Retinal pigment epithelial cell (primary cell): ENCODE measurements around the gene CREB3L4.

Source experiments
- DNase-seq: peaks from one replicate; pipeline ENCODE4 v3.0.0-alpha.2; 2010; ENCODE audit warnings: low read depth
- H3K4me3 ChIP-seq: 2 replicates; pipeline ENCODE4 v1.5.1; 2011; ENCODE audit warnings: mild to moderate bottlenecking, low read length, control low read depth, moderate library complexity
- TF ChIP-seq, protein P1 (sequence below): conservative IDR thresholded peaks from 2 replicates; pipeline ENCODE4 v1.5.1; 2011; ENCODE audit warnings: low read depth, low read length, control low read depth, inconsistent platforms

The CREB3L4 gene, protein sequence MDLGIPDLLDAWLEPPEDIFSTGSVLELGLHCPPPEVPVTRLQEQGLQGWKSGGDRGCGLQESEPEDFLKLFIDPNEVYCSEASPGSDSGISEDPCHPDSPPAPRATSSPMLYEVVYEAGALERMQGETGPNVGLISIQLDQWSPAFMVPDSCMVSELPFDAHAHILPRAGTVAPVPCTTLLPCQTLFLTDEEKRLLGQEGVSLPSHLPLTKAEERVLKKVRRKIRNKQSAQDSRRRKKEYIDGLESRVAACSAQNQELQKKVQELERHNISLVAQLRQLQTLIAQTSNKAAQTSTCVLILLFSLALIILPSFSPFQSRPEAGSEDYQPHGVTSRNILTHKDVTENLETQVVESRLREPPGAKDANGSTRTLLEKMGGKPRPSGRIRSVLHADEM

DNA sequence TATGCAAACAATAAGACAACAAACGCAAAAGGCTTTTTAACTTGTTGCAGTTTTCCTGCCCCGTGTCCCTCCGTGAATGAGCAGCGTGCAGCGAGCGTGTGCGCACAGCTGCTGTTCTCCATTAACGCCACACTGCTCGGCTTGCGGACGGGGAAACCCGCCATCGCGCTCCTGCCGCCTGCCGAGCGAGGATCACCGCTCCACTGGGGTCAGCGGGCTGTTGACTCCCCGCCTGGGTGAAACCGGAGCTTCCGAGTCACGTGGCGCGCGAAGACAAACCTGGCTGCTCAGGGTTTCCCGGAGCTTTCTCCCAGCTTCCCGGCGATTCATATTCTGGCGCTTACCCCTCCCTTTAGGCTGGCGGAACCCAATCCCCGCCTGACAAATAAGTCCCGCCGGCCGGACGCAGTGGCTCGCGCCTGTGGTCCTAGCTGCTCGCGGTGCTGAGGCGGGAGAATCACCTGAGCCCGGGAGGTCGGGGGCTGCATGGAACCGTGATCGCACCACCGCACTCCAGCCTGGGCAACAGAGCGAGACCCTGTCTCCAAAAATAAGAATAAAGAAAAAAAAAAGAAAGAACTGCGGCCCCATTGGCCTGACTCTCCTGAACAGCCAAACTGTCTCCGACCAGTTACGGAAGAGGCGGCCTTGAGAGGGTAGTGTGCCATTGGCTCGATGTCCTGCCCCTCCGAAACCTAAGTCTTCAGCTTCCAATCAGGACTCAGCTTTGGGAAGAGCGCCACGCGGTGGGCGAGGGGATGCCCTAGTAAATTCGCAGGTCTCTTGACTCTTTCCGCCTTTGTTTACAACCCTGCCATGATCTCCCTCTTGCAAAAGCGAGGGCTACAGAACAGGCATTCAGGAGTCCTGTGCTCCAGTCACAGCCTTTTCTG is at the start of gene CREB3L4:
Gene CREB3L4 (plus strand): TSS at position 796 of the 893 bp plus-strand sequence. CDS start 624 bp downstream, outside the sequence.
- DNase-seq, result peak; percentile 97
- TF ChIP-seq, protein P1, sequence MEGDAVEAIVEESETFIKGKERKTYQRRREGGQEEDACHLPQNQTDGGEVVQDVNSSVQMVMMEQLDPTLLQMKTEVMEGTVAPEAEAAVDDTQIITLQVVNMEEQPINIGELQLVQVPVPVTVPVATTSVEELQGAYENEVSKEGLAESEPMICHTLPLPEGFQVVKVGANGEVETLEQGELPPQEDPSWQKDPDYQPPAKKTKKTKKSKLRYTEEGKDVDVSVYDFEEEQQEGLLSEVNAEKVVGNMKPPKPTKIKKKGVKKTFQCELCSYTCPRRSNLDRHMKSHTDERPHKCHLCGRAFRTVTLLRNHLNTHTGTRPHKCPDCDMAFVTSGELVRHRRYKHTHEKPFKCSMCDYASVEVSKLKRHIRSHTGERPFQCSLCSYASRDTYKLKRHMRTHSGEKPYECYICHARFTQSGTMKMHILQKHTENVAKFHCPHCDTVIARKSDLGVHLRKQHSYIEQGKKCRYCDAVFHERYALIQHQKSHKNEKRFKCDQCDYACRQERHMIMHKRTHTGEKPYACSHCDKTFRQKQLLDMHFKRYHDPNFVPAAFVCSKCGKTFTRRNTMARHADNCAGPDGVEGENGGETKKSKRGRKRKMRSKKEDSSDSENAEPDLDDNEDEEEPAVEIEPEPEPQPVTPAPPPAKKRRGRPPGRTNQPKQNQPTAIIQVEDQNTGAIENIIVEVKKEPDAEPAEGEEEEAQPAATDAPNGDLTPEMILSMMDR, result peak; percentile 46
- peak within 1 kb of the TSS; percentile 38 for H3K4me3 ChIP-seq

DNA sequence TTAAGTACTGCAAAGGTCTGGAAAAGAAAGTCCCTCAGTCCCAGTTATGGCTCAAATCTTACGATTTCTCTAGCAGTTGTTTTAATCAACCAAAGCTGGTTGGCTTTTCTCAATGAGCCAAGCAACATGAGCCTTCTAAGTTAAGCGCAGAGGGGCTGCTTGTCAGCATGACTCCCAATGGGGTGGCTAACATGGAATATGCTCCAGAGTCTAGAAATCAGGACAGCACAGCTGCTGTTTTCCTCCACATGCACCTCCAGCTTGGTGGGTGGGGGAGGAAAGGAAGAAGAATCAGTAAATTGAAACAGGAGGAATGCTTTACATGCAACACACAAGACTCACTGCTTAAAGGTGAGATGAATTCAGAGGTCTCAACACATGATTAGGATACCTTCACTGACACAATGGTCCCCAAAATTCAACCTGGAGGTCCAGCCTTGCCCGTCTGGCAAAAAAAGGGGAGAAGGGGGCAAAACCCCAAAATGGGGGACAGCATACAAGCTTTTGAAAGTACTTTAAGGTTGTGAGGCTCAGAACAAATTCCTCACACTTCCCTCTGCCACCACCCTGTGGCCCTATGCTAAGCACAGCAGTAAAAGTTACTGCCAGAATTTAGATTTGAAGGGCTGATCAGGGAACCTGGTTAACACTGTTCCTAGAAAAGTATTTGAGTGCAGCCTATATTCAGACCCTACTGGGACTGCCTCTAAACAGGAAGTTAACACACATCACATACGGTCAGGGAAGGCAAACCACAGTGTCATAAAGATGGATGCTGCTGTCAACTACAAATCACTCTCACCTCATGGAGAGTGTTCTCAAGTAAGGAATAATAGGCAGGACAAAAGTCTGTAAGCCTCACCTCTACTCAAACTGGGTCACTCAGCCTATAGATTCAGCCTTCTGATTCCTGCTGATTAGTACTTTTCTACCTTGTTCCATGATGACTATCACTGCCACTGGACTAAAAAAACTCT is 47.5 kb upstream of the CREB3L4 start:
- peak overlapping the region; percentile 5 for H3K4me3 ChIP-seq
- TF ChIP-seq, protein P1, result peak; percentile 45

DNA sequence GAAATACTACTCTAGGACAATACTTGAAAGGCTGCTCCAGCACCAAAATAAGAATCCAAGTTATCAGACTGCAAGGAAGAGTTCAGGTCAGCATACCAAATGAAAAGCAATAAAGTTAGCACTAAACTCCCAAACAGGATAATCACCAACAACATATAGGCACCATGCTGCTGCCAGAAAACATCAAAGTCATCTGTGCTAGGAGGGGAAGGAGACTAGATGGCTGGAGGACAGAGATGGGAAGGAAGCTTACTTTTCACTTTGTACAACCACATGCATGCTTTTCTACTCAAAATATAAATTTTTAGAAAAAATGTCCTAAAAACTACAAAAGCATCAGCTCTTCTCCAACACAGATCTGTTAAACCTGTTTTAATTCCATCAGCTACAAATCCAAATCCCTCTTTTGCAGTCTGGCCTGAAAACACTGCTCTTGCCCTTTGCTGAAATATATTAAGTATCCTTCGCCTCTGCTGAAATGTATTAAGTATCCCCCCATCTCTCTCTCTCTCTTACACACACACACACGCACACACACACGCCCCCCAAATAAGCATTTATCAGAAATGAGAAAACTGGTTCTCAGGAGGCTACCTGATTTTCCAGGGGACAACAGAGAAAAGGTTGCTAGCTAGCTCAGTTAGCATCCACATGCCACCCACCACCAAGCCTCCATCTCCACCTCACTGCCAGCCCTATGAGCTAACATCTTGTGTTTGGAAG is 46.5 kb upstream of the CREB3L4 start:
- no peak for DNase-seq
- peak overlapping the region; percentile 84 for H3K4me3 ChIP-seq
- TF ChIP-seq, protein P1, result no peak

More for the DNA sequence above, 47.5 kb upstream of the CREB3L4 start:
- no peak for DNase-seq

DNA sequence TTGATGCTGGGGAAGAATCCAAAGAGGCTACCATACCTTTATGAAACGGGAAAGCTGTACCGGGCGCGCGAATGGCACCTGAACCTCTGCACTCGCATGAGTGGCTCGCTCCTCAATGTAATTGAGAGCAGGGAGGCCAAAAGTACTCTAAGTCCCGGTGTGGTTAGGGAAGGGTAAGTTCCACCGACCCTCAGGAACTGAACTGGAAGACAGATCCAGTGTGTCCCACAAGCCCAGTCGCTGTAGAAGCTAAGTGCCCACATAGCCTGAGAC is 46.0 kb upstream of the CREB3L4 start:
- no peak for DNase-seq
- TF ChIP-seq, protein P1, result no peak
- H3K4me3 ChIP-seq, result peak overlapping the region; percentile 84

DNA sequence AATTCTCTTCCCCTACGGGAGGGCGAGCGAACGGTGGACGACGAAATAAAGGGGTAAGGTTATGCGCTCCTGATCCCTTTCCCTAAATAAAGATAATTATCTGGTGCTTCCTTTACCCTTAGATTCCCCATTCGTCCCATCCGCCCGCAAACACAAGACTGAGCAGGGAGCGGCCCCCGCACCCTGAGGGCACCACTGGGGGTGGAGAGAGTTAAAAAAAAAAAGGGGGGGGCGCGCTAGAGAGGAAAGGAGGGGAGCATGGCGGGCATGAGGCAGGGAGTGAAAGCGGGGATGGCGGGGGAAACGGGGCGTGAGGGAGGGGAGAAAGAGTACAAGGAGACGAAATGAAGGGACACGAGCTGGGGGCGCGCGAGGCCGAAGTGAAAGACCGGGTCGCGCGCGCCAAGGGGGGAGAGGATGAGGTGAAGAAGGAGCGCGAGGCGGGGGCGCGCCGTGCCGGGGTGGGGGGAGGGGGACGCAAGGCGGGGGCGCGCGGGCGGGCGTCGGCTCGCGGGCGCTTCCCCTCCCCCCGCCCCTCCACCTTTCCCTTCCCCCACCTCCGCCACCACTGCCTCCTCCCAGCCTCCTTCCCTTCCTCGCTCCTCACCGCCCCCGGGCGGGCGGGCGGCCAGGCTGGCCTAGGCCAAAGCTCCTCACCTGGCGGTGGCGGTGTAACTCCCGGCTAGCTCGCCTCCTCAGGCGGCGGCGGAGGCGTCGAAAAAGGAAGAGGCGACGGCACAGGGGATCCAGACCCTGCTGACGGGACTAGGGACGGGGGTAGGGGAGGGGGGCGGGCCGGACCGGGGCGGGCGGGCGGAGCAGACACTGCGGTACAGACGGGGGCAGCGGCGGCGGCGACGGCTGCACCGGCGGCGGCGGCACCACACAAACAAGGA is 45.4 kb upstream of the CREB3L4 start:
- H3K4me3 ChIP-seq, result peak overlapping the region; percentile 84
- DNase-seq, result no peak
- TF ChIP-seq, protein P1, result peak; percentile 11
